ENCODE measurements around the gene PNLDC1. TPM values are rescaled to one million over a fixed set of nuclear protein-coding genes. Genes with fewer than 3 reads are reported as not detected.

PNLDC1 gene
- total and polyA plus RNA-seq, 9 of the 15 experiments (the other 6 are each of a cell fraction or from before 2014, with no cell fraction given): 0.12 TPM; not detected in 8

- TF ChIP-seq ZNF318 (IDR thresholded peaks at IDR 0.05; ENCODE audit: borderline replicate concordance in 1 of 2, low read depth in 1 of 2) (no peak), NR0B1 (IDR thresholded peaks at IDR 0.05; ENCODE audit: partially characterized antibody) (no peak), ZNF436 (CRISPR knock-in tag; IDR thresholded peaks at IDR 0.05) (0 out of 2 replicates have a peak, but pooled peaks have one; percentile 55), ZNF408 (CRISPR knock-in tag; IDR thresholded peaks at IDR 0.05; ENCODE audit: low read depth) (no peak), ZNF263 (CRISPR knock-in tag; IDR thresholded peaks at IDR 0.05; ENCODE audit: borderline replicate concordance) (no peak), ZNF592 (IDR thresholded peaks at IDR 0.05) (no peak), ZBTB12 (CRISPR knock-in tag; IDR thresholded peaks at IDR 0.05) (no peak), CREB1 (IDR thresholded peaks at IDR 0.05) (peak; percentile 62), CREB1 (CRISPR knock-in tag; IDR thresholded peaks at IDR 0.05) (no peak; the same call in 1 of the 2 replicates), USF1 (CRISPR knock-in tag; IDR thresholded peaks at IDR 0.05) (no peak; the same call in 1 of the 2 replicates)
These were observed 10.5 kb upstream of the PNLDC1 start, which contains the start of gene TCP1 (continued) for GRCh38 chr6:159789377-159790148.
